Measurements from ENCODE around the gene APLP1.

APLP1 gene

DNA sequence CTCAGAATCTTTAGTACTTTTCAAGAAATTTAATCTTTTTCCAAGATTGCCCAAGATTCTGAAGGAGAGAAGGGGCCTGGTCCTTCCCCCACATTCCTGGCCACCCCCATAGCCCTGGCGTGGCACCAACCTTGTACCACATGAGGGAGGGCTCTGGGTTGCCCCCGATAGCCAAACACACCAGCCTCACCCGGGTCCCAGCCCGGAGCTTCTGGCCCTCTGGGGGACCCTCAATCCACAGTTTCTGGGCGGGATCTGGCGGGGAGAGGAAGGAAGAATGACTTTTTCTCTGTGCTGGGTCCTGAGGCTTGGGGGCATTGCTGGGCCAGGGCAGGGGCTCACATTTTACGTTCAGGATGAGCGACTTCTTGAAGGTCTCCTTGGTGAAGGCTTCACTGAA, 20.5 kb upstream of the APLP1 start:
- H3K4me3 ChIP-seq (ENCODE audit: low read depth, low read length): no peak overlapping the region
- TF ChIP-seq, protein P1, sequence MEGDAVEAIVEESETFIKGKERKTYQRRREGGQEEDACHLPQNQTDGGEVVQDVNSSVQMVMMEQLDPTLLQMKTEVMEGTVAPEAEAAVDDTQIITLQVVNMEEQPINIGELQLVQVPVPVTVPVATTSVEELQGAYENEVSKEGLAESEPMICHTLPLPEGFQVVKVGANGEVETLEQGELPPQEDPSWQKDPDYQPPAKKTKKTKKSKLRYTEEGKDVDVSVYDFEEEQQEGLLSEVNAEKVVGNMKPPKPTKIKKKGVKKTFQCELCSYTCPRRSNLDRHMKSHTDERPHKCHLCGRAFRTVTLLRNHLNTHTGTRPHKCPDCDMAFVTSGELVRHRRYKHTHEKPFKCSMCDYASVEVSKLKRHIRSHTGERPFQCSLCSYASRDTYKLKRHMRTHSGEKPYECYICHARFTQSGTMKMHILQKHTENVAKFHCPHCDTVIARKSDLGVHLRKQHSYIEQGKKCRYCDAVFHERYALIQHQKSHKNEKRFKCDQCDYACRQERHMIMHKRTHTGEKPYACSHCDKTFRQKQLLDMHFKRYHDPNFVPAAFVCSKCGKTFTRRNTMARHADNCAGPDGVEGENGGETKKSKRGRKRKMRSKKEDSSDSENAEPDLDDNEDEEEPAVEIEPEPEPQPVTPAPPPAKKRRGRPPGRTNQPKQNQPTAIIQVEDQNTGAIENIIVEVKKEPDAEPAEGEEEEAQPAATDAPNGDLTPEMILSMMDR (IDR thresholded peaks at IDR 0.05; ENCODE audit: borderline replicate concordance, insufficient read depth, low read depth, low read length): no peak

DNA sequence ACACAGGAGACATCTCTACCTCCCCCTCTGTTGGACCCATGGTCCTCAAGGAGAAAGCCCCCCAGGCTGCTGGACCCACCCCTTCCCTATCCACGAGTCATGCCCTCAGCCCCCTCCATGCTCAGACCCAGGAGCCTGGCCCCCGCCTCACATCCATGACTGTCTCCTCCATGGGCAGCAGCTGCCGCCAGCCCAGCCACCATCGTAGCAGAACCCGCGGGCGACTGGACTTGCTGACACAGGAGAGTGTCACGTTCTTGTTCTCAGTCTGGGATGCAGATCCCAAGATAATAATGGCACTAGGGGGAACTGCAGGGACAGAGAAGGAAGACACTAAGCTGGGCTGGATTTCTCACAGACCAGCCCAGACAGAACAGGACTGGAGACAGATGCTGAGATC, 19.9 kb upstream of the APLP1 start:
- TF ChIP-seq, protein P1 (IDR thresholded peaks at IDR 0.05; ENCODE audit: borderline replicate concordance, insufficient read depth, low read depth, low read length): no peak
- H3K4me3 ChIP-seq (ENCODE audit: low read depth, low read length): no peak overlapping the region

DNA sequence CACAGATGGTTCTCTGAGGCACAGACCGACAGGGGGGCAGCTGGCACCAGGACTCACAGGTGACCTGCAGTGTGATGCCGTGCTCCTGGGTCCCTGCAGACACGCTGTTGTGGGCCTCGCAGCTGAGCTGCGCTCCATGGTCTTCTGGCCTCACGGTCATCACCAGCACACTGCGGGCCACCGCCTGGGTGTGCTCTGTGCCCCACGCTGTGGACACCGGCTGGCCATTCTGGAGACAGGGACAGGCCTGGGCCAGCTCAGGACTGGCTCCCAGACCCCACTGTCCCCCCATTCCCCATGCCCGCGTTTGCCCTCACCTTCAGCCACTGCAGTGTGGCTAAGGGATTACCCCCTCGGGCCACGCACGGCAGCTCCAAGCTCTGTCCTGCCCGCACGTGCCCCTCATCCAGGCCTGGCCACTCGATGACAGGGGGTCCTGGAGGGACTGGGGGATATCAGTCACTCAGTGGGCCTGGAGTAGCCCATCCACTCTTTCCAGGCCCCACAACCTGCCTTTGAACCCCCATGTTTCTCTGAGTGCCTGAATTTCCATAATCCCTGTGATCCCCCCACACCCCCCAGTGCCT, 19.4 kb upstream of the APLP1 start:
- TF ChIP-seq, protein P1 (IDR thresholded peaks at IDR 0.05; ENCODE audit: borderline replicate concordance, insufficient read depth, low read depth, low read length): no peak
- H3K4me3 ChIP-seq (ENCODE audit: low read depth, low read length): no peak overlapping the region

DNA sequence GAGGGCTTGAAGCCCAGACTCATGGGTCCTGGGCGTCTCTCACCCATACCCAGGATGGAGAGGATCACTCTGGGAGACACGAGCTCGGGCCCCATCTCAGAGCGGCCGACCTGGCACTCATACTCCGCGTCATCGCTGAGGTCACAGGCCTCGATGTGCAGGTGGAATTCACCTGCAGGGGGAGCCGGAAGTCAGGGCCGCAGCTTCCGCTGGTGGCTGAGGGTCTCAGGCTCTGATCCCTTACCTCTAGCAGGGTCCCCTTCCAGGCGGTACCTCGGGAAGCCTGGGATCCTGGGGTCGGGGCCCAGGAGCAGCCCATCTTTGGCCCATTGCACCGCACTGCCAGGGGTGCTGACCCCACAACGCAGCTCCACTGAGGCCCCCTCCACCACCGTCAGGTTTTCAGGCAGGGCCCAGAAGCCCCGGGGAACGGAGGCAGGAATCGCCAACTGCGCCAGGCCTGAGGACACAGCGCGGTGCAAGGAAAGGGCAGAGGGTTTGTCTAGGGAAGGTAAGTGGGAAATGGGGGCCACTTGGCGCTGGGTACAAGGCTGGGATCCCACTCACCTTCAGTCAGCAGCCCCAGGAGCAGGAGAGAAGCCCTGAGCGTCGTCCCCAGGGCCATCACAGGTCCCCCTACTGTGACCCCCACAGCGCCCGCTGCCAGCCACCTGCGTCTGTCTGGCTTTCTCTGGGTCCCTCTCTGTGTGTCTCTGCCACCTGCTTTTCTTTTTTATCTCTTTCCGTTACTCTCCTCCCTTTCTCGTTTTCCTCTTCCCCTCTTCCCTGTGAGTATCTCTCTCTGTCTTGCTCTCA, 17.0 kb upstream of the APLP1 start:
- TF ChIP-seq, protein P1 (IDR thresholded peaks at IDR 0.05; ENCODE audit: borderline replicate concordance, insufficient read depth, low read depth, low read length): no peak
- no peak overlapping the region for H3K4me3 ChIP-seq (ENCODE audit: low read depth, low read length)

DNA sequence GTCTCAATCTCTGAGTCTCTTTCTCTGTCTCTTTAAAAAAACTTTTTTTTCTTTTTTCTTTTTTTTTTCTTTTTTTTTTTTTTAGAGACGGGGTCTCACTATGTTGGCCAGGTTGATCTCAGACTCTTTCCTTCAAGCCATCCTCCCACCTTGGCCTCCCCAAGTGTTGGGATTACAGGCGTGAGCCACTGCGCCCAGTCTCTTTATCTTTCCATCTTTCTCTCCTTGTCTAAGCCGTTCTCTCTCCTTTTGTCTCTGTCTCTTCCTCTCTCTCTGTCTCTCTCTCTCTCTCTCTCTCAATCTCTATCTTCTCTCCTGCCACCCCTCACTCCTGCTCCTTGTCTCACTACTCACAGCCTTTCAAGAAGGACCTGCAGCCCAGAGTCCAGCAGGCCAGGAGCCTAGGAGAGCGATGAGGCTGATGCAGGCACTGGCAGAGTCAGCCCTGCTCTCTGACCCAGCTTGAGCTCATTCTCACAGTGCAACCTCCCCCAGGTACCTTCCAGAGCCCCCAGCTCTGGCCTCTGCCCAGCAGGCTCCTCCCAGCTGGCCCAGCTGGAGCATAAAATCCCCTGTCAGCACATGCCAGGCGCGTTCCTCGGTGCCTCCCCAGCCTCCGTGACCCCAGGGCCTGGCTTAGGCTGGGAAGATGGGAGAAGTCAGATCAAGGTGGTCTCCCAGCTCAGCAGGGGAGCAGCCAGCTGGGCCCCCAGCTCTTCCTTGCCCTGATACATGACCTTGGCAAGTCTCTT, 16.2 kb upstream of the APLP1 start, which contains the start of gene NPHS1:
TSS of gene NPHS1 (minus strand) at position 476 of the 752 bp plus-strand sequence. CDS start 667 bp downstream, outside the sequence.
- H3K4me3 ChIP-seq (ENCODE audit: low read depth, low read length): no peak within 1 kb of the TSS

DNA sequence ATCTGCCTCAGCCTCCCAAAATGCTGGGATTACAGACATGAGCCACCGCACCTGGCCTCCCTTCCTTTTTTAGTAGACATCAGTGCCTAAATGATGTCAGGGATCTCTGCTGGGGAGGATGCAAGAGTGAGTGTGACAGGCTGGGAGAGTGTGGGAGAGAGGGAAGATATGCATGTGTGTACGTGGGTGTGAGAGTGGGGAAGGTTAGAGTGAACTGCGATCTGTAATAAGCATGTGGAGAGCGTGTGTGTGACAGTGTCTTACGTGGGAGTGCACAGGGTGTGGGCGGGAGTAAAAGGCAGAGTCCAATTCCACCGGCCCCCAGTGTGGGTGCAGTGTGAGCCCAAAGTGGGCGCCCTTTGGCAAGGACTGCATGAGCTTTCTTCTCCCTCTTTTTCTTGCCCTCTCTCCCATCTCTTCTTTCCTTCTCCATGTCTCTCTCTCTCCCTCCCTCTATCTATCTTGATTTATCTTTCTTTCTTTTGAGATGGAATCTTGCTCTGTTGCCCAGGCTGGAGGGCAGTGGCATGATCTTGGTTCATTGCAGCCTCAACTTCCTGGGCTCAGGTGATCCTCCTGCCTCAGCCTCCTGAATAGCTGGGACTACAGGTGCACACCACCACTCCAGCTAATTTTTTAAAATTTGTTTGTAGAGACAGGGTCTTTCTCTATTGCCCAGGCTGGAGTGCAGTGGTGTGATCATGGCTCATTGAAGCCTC, 15.2 kb upstream of the APLP1 start:
- TF ChIP-seq, protein P1 (IDR thresholded peaks at IDR 0.05; ENCODE audit: borderline replicate concordance, insufficient read depth, low read depth, low read length): no peak
- H3K4me3 ChIP-seq (ENCODE audit: low read depth, low read length): no peak overlapping the region

More for the DNA sequence above, 16.2 kb upstream of the APLP1 start, which contains the start of gene NPHS1:
- TF ChIP-seq, protein P1 (IDR thresholded peaks at IDR 0.05; ENCODE audit: borderline replicate concordance, insufficient read depth, low read depth, low read length): no peak
